Activated CD4-positive, alpha-beta T cell treated with anti-CD3 and anti-CD28 coated beads, Interleukin-2, amount 10 ng/mL, durations not matched to agents 24 days and 14 days (primary cell): ENCODE data around the gene ZBTB39. TPM values are rescaled to one million over a fixed set of nuclear protein-coding genes. Genes with fewer than 3 reads are reported as not detected.
"Not testable (repeated sequence)": the region's sequence is repeated elsewhere in the genome, so short reads cannot be mapped to it uniquely, and the experiment has no call there.

Experiments used
- DNase-seq: peaks from one replicate; pipeline ENCODE4 v3.0.0; 2022
- H3K27ac Mint-ChIP-seq: one replicate; pipeline ENCODE4 v1.8.0; 2022; ENCODE audit warnings: mild to moderate bottlenecking, mixed read lengths
- H3K27me3 Mint-ChIP-seq: one replicate; pipeline ENCODE4 v1.8.0; 2022; ENCODE audit warnings: mixed read lengths
- H3K36me3 Mint-ChIP-seq: one replicate; pipeline ENCODE4 v1.8.0; 2022; ENCODE audit warnings: low read depth, mild to moderate bottlenecking, mixed read lengths
- H3K4me1 Mint-ChIP-seq: one replicate; pipeline ENCODE4 v1.8.0; 2021; ENCODE audit warnings: mixed read lengths
- H3K4me3 Mint-ChIP-seq: one replicate; pipeline ENCODE4 v1.8.0; 2022; ENCODE audit warnings: mild to moderate bottlenecking, moderate library complexity, mixed read lengths
- H3K9me3 Mint-ChIP-seq: one replicate; pipeline ENCODE4 v1.8.0; 2021; ENCODE audit warnings: mixed read lengths
- intact Hi-C: fragments of 100-400 bp; cut with micrococcal nuclease; formaldehyde crosslinking; loops from one replicate; pipeline ENCODE4 v1.15.1; 2023
- total RNA-seq: library from RNA; stranded (reverse); gene quantifications from 2 replicates; pipeline ENCODE4 v1.2.3, GENCODE V29; 2022

Gene ZBTB39
- total RNA-seq, 1 donor from 2014 or later = 11.0 TPM

DNA sequence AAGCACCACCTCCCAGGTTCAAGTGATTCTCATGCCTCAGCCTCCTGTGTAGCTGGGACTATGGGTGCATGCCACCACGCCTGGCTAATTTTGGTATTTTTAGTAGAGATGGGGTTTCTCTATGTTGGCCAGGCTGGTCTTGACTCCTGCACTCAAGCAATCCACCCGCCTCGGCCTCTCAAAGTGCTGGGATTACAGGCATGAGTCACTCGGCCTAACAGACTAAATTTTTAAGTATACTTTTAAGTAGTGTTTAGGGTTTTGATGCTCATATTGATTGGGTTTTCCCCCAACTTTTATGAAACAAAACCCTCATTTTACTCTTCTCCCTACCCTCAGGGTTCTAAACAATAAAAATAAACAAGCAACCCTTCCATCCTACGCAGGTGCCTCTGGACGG, 38.1 kb upstream of the ZBTB39 start:
- H3K4me1 Mint-ChIP-seq = peaks cover 31% of the 10 kb centered on the region
- H3K36me3 Mint-ChIP-seq = no peaks in the 10 kb centered on the region

DNA sequence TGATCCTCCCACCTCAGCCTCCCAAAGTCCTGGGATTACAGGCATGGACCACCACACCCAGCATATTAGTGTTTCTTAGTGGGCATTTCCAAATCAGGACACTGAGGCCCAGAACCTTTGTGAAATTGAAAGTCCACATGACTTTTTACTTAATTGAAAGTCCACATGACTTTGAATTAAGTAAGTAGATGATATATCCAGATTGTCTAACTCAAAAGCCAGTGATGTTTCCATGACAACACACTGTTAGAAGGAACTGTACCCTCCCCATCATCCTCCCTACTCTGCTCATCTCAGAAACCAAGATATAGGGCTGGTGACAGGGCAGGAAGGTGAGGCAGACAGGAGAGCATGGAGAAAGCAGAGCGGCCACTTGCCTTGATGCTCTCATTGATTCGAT, 36.3 kb upstream of the ZBTB39 start:
- Mint-ChIP-seq H3K9me3 (no peaks in the 10 kb centered on the region), H3K4me1 (peaks cover 24% of the 10 kb centered on the region), H3K27ac (no peak overlapping the region), H3K4me3 (no peak overlapping the region), H3K36me3 (no peaks in the 10 kb centered on the region), H3K27me3 (no peaks in the 10 kb centered on the region)
- intact Hi-C loops = no loop called here
- DNase-seq = no peak

More for the DNA sequence above, 38.1 kb upstream of the ZBTB39 start:
- Mint-ChIP-seq H3K4me3 (no peak overlapping the region), H3K27me3 (no peaks in the 10 kb centered on the region), H3K9me3 (no peaks in the 10 kb centered on the region), H3K27ac (no peak overlapping the region)
- DNase-seq = no peak
- intact Hi-C loops = no loop called here

DNA sequence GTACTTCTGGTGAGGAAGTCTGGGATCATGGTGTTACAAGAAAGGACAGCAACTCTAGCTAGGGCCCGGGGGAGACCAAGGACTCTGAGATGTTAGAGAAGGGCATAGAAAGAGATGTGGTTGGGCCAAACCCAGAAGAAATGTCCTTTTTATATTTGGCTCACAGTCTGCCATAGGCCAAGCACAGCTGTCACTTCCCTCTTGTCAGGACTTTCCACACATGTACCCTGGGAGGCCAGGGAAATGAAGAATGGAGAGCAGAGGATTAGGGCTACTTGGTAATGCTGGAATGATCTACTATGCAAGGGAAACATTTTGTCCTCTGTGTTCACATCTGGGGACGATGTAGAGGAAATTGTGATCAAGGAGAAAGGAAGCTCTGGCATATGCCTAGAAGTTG, 34.4 kb upstream of the ZBTB39 start:
- H3K27ac Mint-ChIP-seq = no peak overlapping the region
- no peak for DNase-seq
- no peaks in the 10 kb centered on the region for H3K9me3 Mint-ChIP-seq
- no peak overlapping the region for H3K4me3 Mint-ChIP-seq
- intact Hi-C loops = no loop called here
- peaks cover 4% of the 10 kb centered on the region for H3K4me1 Mint-ChIP-seq
- no peaks in the 10 kb centered on the region for H3K36me3 Mint-ChIP-seq
- H3K27me3 Mint-ChIP-seq = no peaks in the 10 kb centered on the region

DNA sequence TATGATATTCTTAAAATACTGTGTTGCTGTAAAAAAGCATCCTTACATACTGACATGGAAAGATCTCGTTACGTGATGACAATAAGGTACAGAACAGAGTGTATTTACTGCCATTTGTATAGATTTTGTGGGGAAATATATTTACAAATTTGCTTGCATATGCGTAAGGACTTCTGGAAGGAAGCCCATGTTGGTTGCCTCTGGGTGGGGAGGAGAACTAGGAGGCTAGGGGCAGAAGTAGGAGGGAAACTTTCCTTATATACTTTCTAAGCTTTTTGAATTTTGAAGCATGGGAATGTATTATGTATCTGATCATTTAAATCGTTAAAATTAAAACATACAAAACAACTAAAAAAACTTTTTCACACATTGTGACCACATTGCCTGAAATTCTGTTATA, 33.9 kb upstream of the ZBTB39 start:
- Mint-ChIP-seq H3K4me3 (no peak overlapping the region), H3K27ac (no peak overlapping the region), H3K4me1 (peaks cover 2% of the 10 kb centered on the region), H3K36me3 (no peaks in the 10 kb centered on the region), H3K27me3 (no peaks in the 10 kb centered on the region), H3K9me3 (no peaks in the 10 kb centered on the region)
- intact Hi-C loops = no loop called here
- no peak for DNase-seq

DNA sequence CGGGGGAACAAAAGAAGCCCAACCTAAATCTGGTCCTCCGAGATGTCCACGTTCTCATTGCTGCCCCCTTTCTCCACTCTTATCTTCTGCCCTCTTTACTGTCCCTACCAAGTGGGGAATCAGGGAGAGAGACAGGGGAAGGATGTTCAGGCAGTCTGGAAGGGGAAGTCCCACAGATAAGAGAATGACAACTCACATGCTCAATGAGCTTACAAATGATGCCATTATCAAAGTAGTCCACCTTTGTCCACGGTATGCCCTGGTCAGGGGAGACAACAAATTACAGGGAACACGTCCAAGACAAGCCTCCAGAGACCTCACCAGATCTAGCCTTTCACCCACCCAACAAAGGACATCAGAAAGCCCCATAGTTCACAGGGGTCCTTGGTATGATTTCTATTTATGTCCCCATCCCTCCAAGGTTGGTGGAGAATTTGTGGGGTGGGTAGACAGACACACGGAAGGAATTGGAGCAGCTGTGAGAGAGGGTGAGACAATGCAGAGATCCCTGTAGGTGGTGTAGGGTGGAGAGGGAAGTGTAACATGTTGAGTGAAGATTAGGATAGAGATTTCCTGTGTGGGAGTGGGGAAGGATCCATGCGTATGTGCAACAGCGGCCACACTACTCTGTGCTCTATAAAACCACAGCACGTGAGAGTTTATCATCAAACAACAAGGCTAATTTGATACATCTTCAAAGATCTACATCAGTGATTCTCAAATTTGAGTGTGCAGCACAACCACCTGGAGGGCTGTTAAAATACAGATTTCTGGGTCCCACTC, 32.9 kb upstream of the ZBTB39 start:
- H3K36me3 Mint-ChIP-seq = no peaks in the 10 kb centered on the region
- peaks cover 2% of the 10 kb centered on the region for H3K4me1 Mint-ChIP-seq
- no peaks in the 10 kb centered on the region for H3K9me3 Mint-ChIP-seq
- H3K27ac Mint-ChIP-seq = no peak overlapping the region
- no peaks in the 10 kb centered on the region for H3K27me3 Mint-ChIP-seq
- no peak overlapping the region for H3K4me3 Mint-ChIP-seq
- intact Hi-C loops = no loop called here
- DNase-seq = no peak

DNA sequence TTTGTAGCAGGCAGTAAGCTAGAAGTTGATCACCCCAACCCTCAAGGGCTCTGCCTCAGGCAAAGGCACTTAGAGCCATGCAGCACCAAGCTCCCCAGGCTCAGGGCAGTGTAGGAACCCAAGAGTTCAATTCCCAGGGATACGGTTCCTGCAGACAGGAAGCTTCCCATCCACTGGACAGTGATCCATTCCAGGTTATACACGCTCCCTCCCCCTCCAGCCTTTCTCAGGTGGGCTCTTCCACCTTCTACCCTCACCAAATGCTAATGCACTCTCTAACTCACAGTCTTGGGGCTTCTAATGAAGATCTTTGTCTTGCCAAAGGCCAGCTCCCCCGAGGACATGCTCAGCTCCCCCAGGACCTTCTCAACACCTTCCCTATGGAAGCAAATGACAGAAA, 30.9 kb upstream of the ZBTB39 start:
- Mint-ChIP-seq H3K27ac (no peak overlapping the region), H3K4me1 (peaks cover 2% of the 10 kb centered on the region), H3K27me3 (no peaks in the 10 kb centered on the region), H3K4me3 (no peak overlapping the region), H3K9me3 (no peaks in the 10 kb centered on the region), H3K36me3 (no peaks in the 10 kb centered on the region)
- intact Hi-C loops = no loop called here
- DNase-seq = no peak

DNA sequence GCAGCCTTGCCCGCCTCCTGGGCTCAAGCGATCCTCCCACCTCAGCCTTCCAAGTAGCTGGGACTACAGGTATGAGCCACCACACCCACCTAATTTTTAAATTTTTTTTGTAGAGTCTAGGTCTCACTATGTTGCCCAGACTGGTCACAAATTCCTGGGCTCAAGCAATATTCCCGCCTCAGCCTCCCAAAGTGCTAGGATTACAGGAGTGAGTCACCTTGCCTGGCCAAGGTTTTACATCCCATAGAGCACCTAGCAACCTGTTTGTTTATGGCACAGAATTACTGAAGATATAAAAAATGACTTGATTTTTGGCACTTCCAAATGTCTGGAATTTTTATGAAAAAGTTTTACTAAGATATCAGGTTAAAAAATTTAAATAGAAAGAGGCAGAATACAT, 27.1 kb upstream of the ZBTB39 start:
- H3K4me3 Mint-ChIP-seq = no peak overlapping the region
- DNase-seq = no peak
- no peaks in the 10 kb centered on the region for H3K9me3 Mint-ChIP-seq
- H3K27ac Mint-ChIP-seq = no peak overlapping the region
- intact Hi-C loops = no loop called here
- H3K36me3 Mint-ChIP-seq = no peaks in the 10 kb centered on the region
- H3K4me1 Mint-ChIP-seq = peaks cover 15% of the 10 kb centered on the region
- H3K27me3 Mint-ChIP-seq = no peaks in the 10 kb centered on the region

DNA sequence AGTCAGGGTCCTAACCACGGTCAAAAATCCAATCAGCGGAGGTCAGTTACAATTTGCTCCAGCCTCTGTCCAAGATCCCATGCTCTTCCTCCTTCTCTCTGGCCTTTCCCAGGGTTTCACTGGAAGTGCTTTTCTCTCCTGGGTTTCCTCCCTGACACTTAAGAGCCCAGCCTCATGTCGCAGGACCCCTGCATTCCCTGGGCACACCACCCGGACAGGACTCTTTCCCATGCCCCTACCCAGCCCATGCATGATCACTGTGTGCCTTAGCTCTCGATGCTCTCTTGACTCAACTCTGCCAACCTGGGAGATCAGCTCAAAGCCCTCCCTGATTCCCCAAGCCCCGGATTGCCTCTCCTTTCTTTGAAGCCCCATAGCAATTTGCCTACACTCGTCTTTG, 25.4 kb upstream of the ZBTB39 start:
- Mint-ChIP-seq H3K4me3 (no peak overlapping the region), H3K27ac (no peak overlapping the region), H3K36me3 (no peaks in the 10 kb centered on the region), H3K4me1 (peaks cover 25% of the 10 kb centered on the region), H3K9me3 (no peaks in the 10 kb centered on the region), H3K27me3 (no peaks in the 10 kb centered on the region)
- intact Hi-C loops = loop anchor here (2.0 kb wide), 1 partner anchor 15 kb away; no protein-coding TSS in a partner anchor
- DNase-seq = no peak

DNA sequence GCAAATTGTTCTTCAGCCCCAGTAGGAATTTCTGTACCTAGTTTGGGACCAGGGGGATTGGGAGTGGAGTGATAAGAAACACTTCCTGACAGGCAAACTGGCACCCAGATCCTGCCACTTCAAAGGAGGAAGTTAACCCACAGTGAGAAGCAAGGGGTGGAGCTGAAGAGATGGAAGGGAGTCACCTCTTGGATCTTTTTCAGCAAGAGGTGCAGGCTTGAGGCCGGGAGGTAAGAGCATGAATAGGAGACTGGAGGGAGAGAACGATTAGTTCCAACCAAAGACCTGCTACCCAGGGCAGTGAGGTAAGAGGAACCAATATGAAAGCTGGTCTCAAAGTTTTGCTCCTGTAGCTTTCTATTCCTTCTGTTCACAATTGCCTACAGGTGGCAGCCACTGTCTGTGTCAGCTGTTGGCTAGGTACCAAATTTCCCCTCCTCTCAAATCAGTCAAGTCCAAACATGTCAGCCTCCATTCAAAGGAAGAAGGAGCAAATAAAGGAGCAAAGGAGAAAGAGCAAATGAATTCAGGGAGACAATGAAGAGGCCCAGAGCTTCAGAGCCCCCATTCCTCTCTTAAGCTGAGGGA, 24.9 kb upstream of the ZBTB39 start:
- Mint-ChIP-seq H3K36me3 (no peaks in the 10 kb centered on the region), H3K4me3 (peak overlapping the region; percentile 0), H3K27me3 (no peaks in the 10 kb centered on the region), H3K4me1 (peaks cover 29% of the 10 kb centered on the region), H3K9me3 (no peaks in the 10 kb centered on the region), H3K27ac (peak overlapping the region; percentile 31)
- peak; percentile 74 for DNase-seq
- intact Hi-C loops = loop anchor here (2.0 kb wide), 1 partner anchor 16 kb away; no protein-coding TSS in a partner anchor

DNA sequence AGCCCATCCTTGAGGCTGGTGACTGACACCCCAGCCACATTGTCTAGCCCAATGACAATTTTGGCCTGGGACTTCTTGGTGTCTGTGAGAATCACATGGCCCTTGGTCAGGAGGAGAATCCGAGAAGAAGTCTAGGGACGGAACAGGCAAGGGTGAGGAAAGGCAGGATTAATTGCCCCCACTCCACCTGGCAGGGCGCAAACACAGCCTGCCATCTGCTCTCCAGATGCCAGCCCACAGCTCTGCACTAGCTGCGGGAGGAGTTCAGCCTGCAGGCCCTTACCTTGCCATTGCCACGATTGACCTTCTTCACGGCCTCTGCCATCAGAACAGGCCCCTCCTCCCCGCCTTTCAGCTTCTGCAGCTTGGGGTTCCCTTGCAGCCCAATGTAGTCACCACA, 23.1 kb upstream of the ZBTB39 start:
- no peaks in the 10 kb centered on the region for H3K27me3 Mint-ChIP-seq
- H3K27ac Mint-ChIP-seq = no peak overlapping the region
- DNase-seq = no peak
- no peak overlapping the region for H3K4me3 Mint-ChIP-seq
- intact Hi-C loops = no loop called here
- H3K4me1 Mint-ChIP-seq = peaks cover 32% of the 10 kb centered on the region
- no peaks in the 10 kb centered on the region for H3K9me3 Mint-ChIP-seq
- H3K36me3 Mint-ChIP-seq = no peaks in the 10 kb centered on the region

DNA sequence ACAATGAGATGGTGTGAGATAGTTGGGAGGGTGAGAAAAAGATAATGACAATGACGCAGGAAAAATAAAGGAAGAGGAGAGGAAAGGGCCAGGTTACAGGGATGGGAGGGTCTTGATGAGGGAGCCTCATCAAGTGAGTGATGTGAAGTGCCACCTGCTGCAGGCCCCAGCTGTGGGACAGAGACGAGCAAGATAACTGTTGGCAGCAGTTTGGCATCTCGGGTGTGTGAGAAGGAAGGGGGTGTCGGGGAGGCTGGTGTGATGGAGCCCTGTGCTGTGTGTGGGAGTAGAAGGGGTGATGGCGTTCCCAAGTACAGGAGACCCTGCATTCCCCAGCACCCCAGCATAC, 21.4 kb upstream of the ZBTB39 start:
- Mint-ChIP-seq H3K27ac (peak overlapping the region; percentile 39), H3K27me3 (no peaks in the 10 kb centered on the region), H3K4me3 (no peak overlapping the region), H3K36me3 (no peaks in the 10 kb centered on the region), H3K9me3 (no peaks in the 10 kb centered on the region), H3K4me1 (peaks cover 32% of the 10 kb centered on the region)
- intact Hi-C loops = no loop called here
- no peak for DNase-seq

DNA sequence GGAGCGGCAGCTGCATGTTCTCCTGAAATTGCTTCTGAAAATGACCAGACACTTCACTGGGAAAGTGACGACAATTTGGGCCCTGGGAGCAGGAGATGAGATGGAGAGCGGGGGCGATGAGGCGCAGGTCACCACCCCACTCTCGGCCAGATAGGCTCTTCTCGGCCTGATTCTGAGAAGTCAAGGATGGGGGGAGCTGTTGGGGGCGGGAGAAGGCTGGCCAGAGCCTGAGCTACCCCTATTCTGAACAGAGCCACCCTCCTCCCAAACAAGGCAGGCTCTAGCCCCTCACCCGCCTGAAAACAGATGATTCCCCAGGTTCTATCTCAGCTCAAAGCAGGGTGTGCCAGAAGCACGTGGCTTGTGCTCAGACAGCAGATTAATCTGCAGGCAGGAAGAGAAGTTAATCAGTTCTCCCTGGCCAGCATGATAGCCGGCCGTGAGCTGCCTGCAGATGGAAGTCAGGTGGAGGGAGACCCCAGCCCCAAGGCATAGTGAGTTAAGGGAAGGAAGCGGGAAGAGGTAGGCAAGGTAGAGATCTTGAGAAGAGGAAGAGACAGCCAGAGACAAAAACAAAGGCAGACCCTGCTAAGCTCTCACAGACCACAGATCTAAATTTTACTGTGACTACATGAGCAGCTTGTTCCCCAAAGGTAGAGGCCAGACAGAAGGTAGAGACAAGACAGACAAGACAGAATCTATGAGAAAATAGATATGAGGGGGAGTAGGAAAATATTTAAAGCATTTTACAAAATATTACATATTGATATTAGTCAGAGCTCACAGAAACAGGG, 20.9 kb upstream of the ZBTB39 start:
- peaks cover 32% of the 10 kb centered on the region for H3K4me1 Mint-ChIP-seq
- H3K36me3 Mint-ChIP-seq = no peaks in the 10 kb centered on the region
- peak overlapping the region; percentile 2 for H3K4me3 Mint-ChIP-seq
- intact Hi-C loops = no loop called here
- peak overlapping the region; percentile 39 for H3K27ac Mint-ChIP-seq
- no peaks in the 10 kb centered on the region for H3K27me3 Mint-ChIP-seq
- DNase-seq = no peak
- no peaks in the 10 kb centered on the region for H3K9me3 Mint-ChIP-seq

DNA sequence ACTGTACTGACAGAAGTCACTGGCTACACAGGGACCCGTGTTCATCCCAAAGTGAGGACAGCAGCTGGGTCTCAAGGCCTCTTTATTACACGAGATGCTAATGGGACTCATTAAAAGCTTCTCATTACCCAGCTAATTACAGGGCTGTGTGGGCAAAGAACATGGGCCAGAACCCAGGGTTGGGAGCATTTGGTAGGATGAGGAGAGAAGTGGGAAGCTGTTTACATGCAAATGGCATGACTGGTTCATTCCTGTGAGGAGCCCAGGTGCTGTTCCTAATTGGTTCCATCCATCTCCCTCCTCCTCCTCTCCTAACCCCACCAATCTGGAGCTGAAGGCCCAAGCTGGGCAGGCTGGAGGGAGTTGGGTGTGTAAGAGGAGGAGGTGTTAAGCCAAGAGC, 18.9 kb upstream of the ZBTB39 start:
- H3K4me3 Mint-ChIP-seq = no peak overlapping the region
- DNase-seq = no peak
- H3K36me3 Mint-ChIP-seq = no peaks in the 10 kb centered on the region
- intact Hi-C loops = no loop called here
- H3K27ac Mint-ChIP-seq = no peak overlapping the region
- peaks cover 20% of the 10 kb centered on the region for H3K4me1 Mint-ChIP-seq
- no peaks in the 10 kb centered on the region for H3K9me3 Mint-ChIP-seq
- H3K27me3 Mint-ChIP-seq = no peaks in the 10 kb centered on the region

DNA sequence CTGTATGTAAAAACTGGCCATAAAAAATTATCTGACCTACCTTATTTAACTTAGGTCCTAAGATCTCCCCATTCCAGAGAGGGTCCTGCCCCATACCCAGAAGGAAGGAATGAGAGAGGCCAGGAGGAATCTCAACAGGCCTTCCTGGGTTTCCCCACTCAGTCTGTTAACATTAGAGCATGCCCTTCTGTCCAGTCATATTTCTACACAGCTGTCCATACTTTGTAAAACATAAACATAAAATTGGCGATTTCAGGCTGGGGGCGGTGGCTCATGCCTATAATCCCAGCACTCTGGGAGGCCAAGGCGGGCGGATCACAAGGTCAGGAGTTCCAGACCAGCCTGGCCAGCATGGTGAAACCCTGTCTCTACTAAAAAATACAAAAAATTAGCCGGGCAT, 16.0 kb upstream of the ZBTB39 start:
- H3K27ac Mint-ChIP-seq, intact Hi-C loops: not testable (repeated sequence)

More for the DNA sequence above, 16.0 kb upstream of the ZBTB39 start:
- DNase-seq, H3K27me3 Mint-ChIP-seq, H3K36me3 Mint-ChIP-seq, H3K4me3 Mint-ChIP-seq, H3K9me3 Mint-ChIP-seq: not testable (repeated sequence)
- H3K4me1 Mint-ChIP-seq = peaks cover 14% of the 10 kb centered on the region
